Stimulated activated CD4-positive, alpha-beta T cell treated with anti-CD3 and anti-CD28 coated beads, TNF-alpha, amount 100 ng/mL, for 1 hour (primary cell): ENCODE results near the gene KRTAP10-11.

Experiments
- DNase-seq, 3 donors: peaks; one replicate each; pipeline ENCODE4 v3.0.0-alpha.2; 2020; ENCODE audit warnings: low read depth in 3 of 3, low spot score in 1 of 3

Gene KRTAP10-11

DNA sequence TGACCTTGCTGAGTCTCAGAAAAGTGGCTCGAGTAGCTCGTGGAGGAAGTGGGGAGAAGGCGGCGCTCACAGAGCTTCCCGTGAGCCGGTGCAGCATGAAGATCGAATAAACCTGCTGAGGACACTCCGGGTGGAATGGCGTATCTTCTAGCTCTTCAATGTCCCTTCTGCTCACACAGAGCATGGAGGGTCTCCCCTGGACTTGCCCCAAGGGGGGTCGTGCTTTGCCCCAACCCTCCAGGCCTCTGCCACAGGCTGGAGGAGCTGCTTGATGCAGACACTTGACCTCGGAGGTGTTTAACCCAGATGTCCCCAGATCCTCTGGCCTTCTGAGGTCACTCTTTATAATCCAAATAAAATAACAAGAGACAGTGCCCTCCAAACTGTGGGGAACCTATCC lies 48.6 kb downstream of the KRTAP10-11 start:
- DNase-seq: no peak

- DNase-seq: no peak
Observed at GRCh38 chr21:44695184-44695583, 49.0 kb downstream of the KRTAP10-11 start.

GRCh38 chr21:44695641-44696040 lies 49.4 kb downstream of the KRTAP10-11 start:
- DNase-seq: no peak

GRCh38 chr21:44696572-44696971 lies 50.4 kb downstream of the KRTAP10-11 start:
- no peak for DNase-seq
